Measurements from ENCODE around the gene MOV10L1. TPM values are rescaled to one million over a fixed set of nuclear protein-coding genes. Genes with fewer than 3 reads are reported as not detected.

The MOV10L1 gene
- total RNA-seq, 6 experiments from 2014 or later: 0.21 to 0.31 (median 0.24) TPM; not detected in 2

- WGBS (ENCODE audit: insufficient coverage, low coverage, low lambda C conversion rate, missing lambda C conversion rate): 70% methylated on average over 4 of the region's 4 CpGs
- Histone ChIP-seq H3K9me3 (no peaks in the 10 kb centered on the region), H3K27me3 (no peaks in the 10 kb centered on the region), H3K4me1 (peaks cover 0 to 11% (median 0%) of the 10 kb centered on the region in 4 donors), H3K27ac (no peak overlapping the region), H3K4me3 (no peak overlapping the region), H3K36me3 (no peaks in the 10 kb centered on the region)
- no peak for TF ChIP-seq POLR2A (IDR thresholded peaks at IDR 0.05)
- TF ChIP-seq, protein P1, sequence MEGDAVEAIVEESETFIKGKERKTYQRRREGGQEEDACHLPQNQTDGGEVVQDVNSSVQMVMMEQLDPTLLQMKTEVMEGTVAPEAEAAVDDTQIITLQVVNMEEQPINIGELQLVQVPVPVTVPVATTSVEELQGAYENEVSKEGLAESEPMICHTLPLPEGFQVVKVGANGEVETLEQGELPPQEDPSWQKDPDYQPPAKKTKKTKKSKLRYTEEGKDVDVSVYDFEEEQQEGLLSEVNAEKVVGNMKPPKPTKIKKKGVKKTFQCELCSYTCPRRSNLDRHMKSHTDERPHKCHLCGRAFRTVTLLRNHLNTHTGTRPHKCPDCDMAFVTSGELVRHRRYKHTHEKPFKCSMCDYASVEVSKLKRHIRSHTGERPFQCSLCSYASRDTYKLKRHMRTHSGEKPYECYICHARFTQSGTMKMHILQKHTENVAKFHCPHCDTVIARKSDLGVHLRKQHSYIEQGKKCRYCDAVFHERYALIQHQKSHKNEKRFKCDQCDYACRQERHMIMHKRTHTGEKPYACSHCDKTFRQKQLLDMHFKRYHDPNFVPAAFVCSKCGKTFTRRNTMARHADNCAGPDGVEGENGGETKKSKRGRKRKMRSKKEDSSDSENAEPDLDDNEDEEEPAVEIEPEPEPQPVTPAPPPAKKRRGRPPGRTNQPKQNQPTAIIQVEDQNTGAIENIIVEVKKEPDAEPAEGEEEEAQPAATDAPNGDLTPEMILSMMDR (IDR thresholded peaks at IDR 0.05): no peak
- intact Hi-C loops (cut with DNase I): no loop called here
- DNase-seq (no peak), ATAC-seq (no peak)
These were observed 33.3 kb downstream of the MOV10L1 start for GRCh38 chr22:50123119-50123518.

DNA sequence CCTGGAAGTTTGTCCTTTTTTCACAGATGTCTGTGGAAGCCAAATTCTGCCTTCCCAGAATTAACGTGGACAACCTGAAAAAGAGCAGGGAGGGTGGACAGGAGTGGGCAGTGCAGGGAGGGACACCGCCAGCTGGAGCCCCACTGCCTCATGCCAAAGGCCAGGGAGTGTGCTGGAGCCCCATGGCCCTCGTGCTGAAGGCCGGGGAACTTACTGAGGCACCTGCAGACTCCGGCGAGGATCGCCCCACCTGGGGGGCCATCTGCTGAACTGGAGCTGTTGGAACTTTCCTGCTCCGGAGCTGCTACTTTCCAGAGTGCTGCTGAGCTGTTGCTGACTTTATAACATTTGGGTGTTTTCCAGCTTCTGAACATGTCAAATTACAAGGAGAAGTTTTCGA is 35.2 kb downstream of the MOV10L1 start:
- WGBS (ENCODE audit: insufficient coverage, low coverage, low lambda C conversion rate, missing lambda C conversion rate): 57% methylated on average over 1 of the region's 9 CpGs
- Histone ChIP-seq H3K27me3 (no peaks in the 10 kb centered on the region), H3K9me3 (no peaks in the 10 kb centered on the region), H3K36me3 (no peaks in the 10 kb centered on the region), H3K4me3 (no peak overlapping the region), H3K27ac (no peak overlapping the region), H3K4me1 (peaks cover 0 to 2% (median 0%) of the 10 kb centered on the region in 4 donors)
- DNase-seq: no peak
- TF ChIP-seq, protein P1 (IDR thresholded peaks at IDR 0.05): no peak
- no peak for TF ChIP-seq POLR2A (IDR thresholded peaks at IDR 0.05)
- intact Hi-C loops (cut with DNase I): no loop called here
- no peak for ATAC-seq

GRCh38 chr22:50129121-50129736 is 39.4 kb downstream of the MOV10L1 start:
- no peaks in the 10 kb centered on the region for H3K4me1 ChIP-seq
- no peaks in the 10 kb centered on the region for H3K9me3 ChIP-seq
- DNase-seq (no peak), ATAC-seq (no peak)
- no peak overlapping the region for H3K4me3 ChIP-seq
- H3K36me3 ChIP-seq: no peaks in the 10 kb centered on the region
- intact Hi-C loops (cut with DNase I): no loop called here
- no peak for TF ChIP-seq POLR2A (IDR thresholded peaks at IDR 0.05)
- TF ChIP-seq, protein P1 (IDR thresholded peaks at IDR 0.05): no peak
- no peaks in the 10 kb centered on the region for H3K27me3 ChIP-seq
- 80% methylated on average over 8 of the region's 10 CpGs for WGBS (ENCODE audit: insufficient coverage, low coverage, low lambda C conversion rate, missing lambda C conversion rate)
- no peak overlapping the region for H3K27ac ChIP-seq

DNA sequence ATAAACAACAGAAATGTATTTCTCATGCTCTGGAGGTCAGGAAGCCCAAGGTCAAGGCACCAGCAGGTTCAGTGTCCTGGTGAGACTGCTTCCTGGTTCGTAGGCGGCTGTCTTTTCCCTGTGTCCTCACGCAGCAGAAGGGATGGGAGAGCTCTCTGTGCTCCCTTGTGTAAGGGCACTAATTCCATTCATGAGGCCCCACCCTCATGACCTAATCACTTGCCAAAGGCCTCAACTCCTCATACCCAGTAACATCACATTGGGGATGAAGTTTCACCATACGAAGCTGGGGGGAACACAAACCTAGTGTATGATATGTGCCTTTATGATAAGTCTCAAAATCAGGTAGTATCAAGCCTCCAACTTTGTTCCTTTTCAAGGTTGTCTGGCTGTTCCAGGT is 42.1 kb downstream of the MOV10L1 start:
- TF ChIP-seq, protein P1 (IDR thresholded peaks at IDR 0.05): no peak
- no peak for TF ChIP-seq POLR2A (IDR thresholded peaks at IDR 0.05)
- DNase-seq: no peak
- Histone ChIP-seq H3K27ac (no peak overlapping the region), H3K4me3 (no peak overlapping the region), H3K36me3 (no peaks in the 10 kb centered on the region), H3K9me3 (no peaks in the 10 kb centered on the region), H3K27me3 (no peaks in the 10 kb centered on the region), H3K4me1 (no peaks in the 10 kb centered on the region)
- intact Hi-C loops (cut with DNase I): no loop called here
- no peak for ATAC-seq
- WGBS (ENCODE audit: insufficient coverage, low coverage, low lambda C conversion rate, missing lambda C conversion rate): 77% methylated on average over 2 of the region's 4 CpGs
